Germinal center (tissue), 1 donor: ENCODE measurements around the gene ME3.
"Not testable (repeated sequence)": the region's sequence is repeated elsewhere in the genome, so short reads cannot be mapped to it uniquely, and the experiment has no call there.

Experiments
- DNase-seq: peaks from one replicate; pipeline ENCODE4 v3.0.0; 2012; ENCODE audit warnings: mixed read lengths, low spot score

ME3 gene

GRCh38 chr11:86663761-86664160 is 8.7 kb downstream of the ME3 start:
- no peak for DNase-seq

- no peak for DNase-seq
Measured at GRCh38 chr11:86663291-86663690, 9.1 kb downstream of the ME3 start.

- no peak for DNase-seq
Measured at GRCh38 chr11:86660736-86661135, 11.7 kb downstream of the ME3 start.

DNA sequence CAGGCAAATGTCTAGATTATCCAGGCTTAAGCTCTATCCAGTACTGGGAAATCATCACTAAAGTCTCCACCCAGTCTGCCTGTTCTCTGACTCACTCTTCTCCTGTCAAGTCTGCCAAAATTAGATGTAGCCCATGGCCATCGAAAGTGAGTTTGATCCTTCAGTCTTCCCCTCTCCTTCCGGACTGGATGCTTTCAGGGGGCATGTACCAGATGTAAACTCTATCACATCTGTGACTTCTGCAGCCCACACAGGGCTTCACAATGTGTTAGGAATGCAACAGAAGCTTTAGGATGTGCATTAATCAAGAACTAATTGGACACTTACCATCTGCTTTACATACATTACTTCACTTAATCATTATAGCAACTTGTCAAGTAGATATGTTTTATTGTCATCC is 12.3 kb downstream of the ME3 start:
- DNase-seq = no peak

DNA sequence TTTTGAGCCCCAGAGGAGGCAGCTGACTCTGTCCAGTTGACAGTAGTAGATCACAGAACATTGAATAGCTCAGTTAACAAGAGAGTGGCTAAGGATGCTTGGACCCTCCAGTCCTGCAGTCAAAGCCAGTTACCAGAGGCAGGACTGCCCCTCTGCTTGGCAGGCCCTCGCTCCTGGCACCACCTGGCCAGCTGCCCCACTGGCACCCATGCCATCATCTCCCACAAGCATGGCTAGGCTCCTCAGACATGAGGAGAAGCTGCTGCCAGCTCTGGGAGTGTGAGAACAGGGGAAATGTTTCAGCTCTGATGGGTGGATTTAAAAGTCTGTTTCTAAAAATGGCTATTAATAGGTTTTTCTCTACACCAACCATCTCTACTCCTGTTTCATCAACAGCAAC is 13.9 kb downstream of the ME3 start:
- no peak for DNase-seq

DNA sequence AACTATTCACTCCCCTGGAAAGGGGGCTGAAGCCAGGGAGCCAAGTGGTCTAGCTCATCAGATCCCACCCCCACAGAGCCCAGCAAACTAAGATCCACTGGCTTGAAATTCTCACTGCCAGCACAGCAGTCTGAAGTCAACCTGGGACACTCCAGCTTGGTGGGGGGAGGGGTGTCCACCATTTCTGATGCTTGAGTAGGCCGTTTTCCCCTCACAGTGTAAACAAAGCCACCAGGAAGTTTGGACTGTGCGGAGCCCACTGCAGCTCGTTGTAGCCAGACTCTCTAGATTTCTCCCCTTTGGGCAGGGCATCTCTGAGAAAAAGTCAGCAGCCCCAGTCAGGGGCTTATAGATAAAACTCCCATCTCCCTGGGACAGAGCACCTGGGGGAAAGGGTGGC is 27.2 kb downstream of the ME3 start:
- DNase-seq = not testable (repeated sequence)

DNA sequence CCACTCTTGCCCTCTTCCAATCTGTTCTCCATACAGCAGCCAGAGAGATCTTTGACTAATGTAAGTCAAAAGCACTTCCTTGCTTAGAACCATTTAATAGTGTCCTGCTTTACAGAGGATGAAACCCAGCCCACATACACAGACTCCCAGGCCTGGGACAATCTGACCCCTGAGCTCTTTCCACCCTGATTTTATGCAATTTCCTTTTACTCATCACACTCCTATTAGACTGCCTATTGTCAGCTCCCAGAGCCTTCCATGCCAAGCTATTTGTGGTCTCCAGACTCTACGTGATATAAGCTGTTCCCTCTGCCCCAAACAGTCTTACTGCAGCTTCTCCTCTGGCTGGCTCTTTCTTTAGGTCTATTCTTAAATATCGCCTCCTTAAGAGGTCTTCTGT is 28.1 kb downstream of the ME3 start:
- DNase-seq = no peak

DNA sequence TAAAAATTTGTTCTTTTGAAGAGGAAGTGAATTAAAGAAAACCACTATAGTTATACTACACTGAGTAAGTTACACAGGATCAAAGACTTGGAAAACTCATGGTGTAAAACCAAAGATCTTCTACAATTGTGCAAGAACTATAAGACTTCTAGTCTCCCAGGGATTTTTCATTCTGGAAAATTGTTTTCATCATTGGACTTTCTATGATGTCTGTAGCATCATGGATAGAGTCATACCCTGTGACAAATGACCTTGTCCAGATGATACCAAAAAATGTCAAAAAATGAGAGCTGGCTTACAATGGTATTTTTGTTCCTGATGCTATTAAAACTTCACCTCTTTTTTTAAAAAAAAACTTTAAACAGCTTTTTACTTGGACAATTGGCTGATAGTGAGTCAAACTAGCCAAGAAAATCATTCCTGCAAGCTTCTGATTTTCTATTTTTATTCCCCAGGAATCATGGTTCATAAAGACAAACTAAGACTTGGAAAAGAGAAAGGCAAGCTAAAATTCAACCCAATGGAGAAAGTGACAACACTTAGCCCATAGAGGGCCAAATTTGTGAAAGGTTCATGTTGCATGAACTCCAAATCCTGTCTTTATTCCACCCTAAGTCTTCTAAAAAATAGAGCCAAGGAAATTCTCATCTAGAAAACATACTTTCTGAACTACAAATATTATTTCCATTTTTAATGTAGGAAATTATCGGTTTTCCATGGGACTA is 30.7 kb downstream of the ME3 start:
- no peak for DNase-seq

GRCh38 chr11:86639137-86639536 is 33.3 kb downstream of the ME3 start:
- no peak for DNase-seq

DNA sequence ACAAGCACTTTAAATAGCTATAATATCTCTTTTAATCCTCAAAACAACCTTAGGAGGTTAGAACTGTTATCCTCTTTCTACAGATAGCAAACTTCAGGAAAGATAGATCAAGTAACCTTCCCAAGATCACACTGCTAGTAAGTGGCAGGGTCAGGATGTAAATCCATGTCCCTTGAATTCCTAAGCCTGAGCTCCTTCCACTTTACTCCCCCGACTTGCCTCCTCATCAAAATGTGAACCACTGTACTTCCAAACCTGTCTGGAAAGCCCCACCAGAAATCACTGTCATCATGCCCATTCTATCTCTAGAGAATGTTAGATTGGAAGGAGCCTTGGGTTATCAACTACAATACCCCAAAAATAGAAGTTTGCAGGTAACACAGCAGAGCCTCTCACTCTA is 33.7 kb downstream of the ME3 start:
- no peak for DNase-seq

DNA sequence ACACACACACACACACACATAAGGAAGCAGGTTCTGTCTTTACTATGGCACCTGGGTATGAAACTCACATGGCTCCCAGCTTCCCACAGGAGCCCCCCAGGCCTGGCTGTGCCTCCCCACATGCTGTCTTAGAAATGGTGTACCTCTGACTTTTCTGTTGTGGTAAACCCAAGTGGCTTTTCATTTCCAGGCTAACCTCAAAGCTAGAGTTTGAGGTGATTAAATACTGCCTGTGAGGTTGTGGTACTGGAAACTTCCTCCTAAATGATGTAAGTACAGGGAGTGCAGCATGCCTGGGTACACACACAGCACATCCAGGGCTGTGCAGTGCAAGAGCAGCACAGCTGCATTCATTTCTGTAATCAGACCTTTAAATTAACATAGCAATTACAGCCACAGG is 34.4 kb downstream of the ME3 start:
- no peak for DNase-seq

DNA sequence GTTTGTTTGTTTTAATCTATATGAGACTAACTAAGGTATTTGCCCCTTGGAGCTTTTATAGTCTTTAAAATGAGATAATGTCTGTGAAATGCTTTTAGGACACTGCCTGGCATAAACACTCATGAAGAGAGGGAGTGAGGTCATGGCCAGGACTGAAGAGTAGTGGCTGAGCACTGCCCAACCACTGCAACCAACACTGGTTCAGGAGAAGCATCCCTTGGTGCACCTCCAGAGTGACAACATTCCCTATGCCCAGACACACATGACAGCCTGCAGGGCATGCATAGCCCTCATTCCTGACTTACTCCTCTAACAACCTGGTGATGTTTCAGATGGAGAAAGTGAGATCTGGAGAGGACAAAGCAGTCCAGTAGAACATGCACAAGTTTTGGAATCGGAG is 36.1 kb downstream of the ME3 start:
- DNase-seq = no peak

DNA sequence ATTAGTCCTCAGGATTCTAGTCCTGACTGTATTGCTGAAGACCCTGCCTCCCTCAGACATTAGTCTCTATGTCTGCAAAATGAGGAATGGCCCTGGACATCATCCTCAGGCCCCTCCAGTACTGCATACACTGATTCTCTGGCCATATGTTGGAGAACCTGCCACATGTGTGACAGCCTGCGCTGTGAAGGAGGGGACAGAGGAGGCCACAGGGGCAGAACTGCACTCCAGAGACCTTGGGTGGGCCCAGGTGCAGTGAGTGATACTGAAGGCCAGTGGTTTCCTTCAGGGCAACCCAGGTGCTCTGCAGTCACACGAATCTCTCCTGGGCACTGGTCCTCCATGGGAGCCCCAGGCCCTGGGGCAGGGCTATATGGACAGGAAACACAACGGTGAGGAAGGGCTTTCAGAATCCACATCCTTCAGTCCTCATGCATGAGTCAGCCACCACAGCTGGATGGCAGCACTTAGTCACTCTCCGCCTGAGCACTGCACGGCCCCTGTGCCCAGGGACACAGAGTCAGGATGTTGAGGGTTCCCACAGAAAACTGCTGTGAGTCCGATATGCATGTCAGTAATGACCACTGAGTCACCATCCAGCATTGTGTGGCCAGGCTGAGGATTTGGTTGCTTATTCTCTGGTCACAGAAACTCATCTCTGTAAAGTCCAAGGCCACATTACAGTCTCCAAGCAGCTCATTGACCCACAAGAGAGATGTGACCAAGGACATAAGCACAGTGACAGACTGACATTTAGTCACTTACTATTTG is 39.7 kb downstream of the ME3 start:
- DNase-seq = no peak

DNA sequence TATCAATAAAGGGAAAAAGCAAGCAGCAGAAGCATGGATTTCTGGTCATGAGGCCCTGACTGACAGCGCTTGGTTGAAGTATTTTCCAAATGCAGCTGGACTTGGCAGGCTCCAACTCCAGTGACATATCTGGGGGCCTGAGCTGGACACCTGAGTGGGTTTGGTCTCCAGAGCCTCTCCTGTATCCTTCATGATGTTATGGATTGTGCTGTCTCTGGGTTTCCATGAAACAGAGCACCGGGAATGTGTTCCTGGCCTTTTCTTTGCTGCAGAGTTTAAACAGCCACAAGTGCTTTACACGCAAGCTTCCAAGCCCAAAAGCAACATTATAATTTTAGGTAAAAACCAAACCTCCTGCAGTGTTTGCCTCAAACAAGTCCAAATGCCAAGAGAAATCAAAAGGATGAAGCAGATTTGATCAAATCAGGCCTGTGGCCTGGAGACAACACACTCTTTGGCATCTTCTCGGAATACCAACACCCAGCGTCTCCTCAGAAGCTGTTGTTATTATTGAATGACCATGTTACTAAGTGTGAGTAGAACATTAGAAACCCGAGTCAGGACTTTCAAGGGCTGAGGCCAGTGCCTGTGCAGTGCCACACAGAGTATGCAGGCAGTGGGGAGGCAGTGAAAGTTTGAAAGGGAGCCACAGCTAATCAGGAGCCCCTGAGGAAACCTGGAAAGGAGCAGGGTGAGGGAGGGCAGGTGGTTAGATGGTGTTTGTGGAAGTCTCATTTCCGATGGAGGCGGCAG is 42.0 kb downstream of the ME3 start:
- DNase-seq = no peak

DNA sequence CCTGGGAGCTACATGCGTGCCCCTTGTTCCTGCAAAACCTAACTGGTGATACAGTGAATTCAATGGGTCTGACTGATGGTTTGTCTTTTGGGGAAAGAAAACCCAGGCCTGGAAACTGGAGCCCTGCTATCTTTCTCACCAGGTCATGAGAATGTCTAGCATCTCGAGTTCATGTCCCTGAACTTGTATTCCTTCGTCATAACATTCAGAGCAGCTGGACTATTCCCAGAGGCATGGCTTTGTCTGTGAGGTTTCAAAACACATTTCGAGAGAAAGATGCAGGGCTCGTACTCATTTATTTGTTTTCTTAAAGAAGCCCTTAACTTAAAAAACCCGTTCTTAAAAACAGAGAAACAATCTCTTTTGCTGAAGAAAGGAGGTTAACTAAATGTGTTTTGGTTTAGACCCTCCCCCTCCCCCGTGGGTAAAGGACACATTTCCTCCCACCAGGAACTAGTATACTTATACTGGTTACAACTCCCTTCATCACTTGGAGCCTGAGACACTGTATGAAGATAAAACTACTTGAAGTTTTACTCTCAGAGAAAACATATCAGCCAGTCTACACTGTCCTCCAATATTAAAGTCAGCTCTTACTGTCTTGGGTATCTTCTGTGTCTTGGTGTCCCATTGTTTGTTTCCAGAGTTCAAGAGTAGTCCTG is 43.2 kb downstream of the ME3 start:
- no peak for DNase-seq

DNA sequence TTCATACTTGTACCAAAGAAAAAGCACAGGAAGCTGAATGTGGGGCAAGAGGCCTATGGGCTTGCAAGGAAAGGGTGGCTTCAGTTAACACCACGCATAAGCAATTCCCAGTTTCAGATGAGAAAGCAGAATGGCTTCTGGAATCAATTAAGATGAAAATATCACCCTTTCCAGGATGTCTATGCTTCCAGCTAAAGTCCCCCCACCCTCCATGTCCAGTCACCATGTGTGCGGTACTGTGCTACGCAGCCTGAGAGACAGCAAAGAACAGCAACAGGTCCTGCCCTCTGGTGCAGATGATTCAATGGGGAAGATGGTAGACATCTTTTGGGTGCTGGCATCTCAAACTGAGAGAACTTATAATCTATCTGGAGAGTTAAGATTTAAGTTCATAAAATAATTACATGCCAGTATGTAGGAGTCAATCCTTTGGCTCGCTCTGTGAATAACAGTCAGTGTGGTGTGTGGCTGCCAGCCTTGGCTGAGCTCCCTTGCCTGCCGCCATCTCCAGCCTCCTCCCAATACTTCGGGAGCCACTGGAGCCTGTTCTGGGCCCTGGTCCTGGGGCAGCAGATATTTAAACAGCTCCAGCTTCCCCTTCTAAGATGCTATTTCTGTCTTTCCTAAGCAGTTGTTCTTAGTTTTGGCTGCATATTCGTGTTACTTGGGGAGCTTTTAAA is 44.5 kb downstream of the ME3 start:
- DNase-seq = no peak

DNA sequence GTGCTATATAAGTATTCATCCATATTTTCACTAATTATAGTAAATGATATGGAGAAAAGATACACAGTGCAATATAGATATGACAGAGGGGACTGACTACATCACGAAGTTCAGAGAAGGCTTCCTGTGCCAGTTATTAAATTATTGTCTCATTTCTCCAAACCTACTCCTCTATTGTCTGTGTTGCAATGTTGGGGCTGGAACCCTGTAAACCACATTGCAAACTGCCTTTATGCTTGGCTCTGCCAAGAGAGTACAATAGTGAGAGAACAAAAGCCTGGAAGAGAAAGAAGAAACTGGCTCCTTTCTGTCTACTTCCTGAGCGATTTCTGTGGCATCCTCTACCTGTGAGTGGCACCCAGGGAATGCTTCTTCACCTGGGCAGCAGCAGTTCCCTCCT is 46.4 kb downstream of the ME3 start:
- DNase-seq = no peak

DNA sequence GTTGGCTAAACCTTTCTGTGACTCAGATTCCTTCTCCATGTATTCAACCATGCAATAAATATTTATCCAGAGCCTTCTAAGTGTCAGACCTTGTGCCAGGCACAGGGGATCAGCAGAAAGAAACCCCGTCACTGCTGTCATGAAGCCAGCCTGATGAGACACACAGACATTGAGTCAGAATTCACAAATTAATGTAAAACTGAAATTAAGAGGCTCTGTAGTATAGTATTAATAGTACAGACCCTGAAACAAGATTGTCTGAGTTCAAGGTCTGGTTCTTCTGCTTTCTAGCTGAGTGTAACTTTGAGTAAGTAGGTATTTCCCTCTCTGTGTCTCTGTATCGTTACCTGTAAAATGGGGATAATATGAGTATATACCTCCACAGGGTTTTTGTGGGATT is 46.9 kb downstream of the ME3 start:
- DNase-seq = no peak

GRCh38 chr11:86624366-86624765 is 48.0 kb downstream of the ME3 start:
- no peak for DNase-seq

- DNase-seq = no peak
Measured at GRCh38 chr11:86623736-86624135, 48.7 kb downstream of the ME3 start.

DNA sequence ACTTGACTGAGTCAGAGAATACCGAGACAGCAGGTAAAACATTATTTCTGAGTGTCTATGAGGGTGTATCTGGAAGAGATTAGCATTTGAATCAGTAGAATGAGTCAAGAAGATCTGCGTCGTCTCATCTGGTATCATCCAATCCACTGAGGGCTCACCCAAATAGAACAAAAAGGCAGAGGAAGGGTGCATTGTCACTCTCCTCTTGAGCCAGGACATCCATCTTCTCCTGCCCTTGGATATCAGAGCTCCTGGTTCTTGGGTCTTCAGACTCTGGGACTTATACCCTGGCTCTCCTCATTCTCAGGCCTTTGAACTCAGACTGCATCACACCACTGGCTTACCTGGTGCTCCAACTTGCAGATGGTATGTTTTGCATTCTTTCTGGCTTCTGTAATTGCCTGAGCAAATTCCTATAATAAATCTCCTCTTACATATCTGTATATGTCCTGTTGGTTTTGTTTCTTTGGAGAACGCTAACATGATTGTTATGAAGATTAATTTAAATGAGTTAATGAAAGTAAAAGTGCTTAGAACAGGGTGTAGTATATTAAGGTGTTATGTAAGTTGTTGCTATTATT is 49.3 kb downstream of the ME3 start:
- no peak for DNase-seq

DNA sequence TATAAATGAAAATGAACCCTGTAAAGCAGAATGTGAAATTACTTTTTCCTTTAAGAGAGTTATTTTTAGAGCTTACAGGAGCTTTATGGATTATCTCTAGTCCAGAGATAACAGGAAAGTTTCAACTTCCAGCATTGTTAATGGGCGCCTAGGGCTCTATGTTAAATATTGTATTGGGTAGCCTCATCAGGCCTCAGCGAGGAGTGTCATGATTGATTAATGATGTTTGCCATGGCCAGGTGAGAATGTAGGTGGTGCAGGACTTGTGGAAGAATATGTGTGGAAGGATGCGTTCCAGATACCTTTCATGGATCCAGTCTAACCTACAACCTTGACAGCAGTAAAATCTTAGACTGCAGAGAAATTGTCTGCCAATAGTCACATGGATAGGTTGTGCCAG is 50.6 kb downstream of the ME3 start:
- DNase-seq = no peak
